Raji (cell line): ENCODE measurements around the gene ARMC2.

Experiments
- POLR2A ChIP-seq: IDR thresholded peaks from 2 replicates; pipeline ENCODE4 v1.6.1; 2011; ENCODE audit warnings: low read depth, low read length, control low read depth; ENCODE audit not compliant: insufficient read depth

The ARMC2 gene

DNA sequence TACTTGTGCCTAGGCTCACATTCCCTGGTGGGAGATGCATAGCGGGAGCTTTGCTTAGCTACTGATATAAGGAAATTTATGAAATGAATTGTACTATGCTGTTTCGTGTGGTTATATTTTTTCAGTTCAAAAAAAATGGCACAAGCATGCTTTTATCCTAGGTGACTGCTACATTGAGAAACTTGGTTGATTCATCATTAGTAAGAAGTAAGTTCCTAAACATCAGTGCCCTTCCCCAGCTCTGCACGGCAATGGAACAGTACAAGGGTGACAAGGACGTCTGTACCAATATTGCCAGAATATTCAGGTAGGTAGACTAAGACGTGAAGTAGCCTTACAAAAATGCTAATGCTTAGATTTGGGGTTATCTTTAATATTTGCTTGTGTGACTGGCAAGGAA, 79.7 kb downstream of the ARMC2 start:
- TF ChIP-seq POLR2A, result no peak

DNA sequence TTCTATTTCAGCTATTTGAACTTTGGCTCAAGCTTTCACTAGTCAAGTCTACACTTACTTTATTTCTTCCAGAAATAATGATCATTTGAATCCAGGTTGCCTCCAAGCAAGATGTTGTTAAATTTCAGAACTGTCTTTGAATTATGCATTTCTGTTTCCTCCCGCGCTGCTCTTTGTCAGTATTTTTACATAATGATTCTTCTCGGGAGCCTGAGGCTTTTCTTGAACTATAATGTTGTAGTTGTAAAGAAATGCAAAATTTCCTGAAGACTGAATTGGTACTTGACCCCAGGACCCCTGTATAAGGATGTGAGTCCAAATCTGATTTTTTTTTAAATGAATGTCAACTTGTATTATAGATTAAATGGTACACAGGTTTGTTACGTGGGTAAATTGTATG, 80.4 kb downstream of the ARMC2 start:
- TF ChIP-seq POLR2A, result no peak

DNA sequence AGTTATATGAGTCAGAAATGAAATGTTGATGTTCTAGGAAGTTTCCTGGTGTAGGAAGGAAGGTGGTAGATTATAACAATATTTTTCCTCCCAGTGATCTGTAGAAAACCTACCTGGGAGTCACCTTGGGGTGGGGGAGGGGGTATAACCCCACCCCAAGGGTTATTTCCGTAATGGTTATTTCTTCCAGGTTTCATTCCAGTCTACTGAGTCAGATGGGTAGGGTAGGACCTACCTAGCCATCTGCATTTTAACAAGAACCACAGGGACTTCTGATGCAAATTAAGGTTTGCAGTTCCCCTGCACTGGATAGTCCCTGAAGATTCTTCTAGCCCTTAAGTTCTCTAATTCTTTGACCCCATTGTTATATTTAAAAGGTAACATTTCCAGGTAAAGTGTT, 88.9 kb downstream of the ARMC2 start:
- no peak for TF ChIP-seq POLR2A

DNA sequence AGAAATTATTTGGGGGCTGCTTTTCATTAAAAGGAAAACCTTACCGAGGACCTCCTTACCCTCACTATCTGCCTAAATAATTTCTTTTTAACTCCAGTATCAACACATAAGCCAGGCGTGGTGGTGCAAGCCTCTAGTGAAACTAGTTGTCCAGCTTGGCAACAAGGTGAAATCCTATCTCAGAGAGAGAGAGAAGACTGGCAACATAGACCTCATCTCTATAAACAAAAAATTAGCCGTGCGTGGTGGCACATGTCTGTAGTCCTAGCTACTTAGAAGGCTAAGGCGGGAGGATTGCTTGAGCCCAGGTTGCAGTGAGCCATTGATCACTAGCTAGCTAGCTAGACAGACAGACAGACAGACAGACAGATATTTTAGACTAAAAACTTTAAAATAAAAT, 92.5 kb downstream of the ARMC2 start:
- TF ChIP-seq POLR2A, result no peak

DNA sequence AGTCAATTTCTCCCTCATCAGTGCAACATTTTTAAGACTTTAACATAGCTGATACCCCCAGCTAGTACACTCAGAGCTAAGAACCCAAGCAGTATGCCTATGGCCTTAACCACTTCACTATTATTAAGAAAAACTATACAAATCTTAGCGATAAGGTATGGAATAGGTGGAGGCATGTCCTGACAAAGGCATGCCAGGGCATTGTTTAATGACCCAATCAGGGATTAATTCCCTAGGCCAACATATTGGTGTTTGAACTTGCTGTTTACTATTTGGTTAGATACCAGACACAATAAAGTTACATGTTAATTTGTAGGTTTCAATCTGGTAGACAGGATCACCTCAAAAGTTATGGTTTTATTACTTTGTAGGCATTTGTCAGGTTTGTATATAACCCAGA, 93.1 kb downstream of the ARMC2 start:
- TF ChIP-seq POLR2A, result no peak

DNA sequence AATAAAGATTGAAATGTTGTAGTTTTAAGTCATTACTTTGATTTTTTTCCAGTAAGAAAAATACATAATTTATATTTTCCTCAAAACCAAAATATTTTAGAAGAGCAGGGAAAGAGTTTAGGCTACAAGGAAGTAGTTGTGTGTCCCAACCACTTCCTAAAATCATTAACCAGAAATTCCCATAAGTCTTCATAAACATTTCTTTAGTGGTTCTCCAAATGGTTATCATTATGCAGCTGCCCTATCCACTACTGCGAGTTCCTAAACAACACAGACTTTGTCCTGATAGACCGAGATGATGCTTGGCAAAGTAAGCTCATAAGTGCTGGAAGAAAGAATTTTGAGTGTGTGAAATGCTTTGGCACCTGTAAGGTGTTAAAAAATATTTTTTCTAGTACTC, 93.6 kb downstream of the ARMC2 start:
- no peak for TF ChIP-seq POLR2A

DNA sequence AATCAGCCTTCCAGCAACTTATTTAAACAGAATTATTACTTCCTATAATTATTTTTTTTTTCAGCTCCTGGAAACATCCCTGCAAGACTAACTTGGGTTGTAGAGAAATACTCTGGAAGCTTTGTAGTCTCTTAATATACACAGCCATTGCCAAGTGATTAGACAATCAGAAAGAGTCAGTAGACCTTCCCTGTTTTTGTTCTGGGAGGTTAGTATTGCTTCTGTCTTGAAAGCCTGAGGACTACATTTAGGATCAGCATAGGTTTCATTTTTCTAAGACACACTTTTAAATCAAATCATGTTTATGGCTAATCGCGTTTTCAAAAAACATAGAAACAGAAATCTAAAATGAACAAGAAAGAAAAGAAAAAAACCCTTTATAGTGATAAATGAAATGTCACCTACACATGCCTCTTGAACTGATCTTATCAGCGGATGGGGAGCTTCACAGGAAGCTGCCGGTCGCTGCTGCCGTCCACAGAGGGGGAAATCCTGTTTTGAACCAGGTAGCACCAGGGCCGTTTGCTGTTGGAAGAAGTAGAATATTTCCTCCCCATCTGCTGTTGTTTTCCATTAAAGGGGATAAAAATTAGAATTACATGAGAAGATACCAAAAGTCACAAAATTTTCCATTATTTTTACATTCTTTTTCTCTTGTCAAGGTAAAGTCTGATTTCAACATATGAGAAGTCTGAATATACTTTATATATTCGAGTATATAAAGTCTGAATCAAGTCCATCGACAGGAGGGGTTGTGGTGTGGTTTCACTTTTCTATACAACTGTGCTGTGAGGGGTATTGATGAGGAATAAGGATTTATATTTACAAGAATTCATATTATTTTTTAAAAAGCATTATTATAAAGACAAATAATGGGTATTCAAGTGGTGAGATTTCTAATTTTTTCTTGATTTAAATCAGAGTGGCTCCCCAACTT, 94.6 kb downstream of the ARMC2 start:
- no peak for TF ChIP-seq POLR2A

DNA sequence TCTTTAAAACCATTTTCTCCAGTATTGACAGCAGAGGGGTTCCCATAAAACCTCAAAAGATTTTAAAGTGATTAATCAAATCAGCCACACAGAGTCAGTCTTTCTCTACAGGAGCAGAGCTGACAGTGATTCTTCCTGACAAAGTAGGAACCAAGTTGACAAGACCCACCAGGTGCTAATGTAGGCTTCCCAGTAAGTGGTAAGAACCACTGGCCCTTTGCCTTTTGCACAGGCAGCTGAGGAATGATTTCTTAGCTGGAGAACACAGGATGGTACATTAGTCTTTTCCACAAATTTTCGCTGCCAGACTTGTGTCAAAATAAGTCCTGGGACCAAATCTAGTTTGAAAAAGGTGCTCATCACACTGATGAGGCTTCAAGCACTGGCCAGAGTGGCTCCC, 95.8 kb downstream of the ARMC2 start:
- TF ChIP-seq POLR2A, result no peak

DNA sequence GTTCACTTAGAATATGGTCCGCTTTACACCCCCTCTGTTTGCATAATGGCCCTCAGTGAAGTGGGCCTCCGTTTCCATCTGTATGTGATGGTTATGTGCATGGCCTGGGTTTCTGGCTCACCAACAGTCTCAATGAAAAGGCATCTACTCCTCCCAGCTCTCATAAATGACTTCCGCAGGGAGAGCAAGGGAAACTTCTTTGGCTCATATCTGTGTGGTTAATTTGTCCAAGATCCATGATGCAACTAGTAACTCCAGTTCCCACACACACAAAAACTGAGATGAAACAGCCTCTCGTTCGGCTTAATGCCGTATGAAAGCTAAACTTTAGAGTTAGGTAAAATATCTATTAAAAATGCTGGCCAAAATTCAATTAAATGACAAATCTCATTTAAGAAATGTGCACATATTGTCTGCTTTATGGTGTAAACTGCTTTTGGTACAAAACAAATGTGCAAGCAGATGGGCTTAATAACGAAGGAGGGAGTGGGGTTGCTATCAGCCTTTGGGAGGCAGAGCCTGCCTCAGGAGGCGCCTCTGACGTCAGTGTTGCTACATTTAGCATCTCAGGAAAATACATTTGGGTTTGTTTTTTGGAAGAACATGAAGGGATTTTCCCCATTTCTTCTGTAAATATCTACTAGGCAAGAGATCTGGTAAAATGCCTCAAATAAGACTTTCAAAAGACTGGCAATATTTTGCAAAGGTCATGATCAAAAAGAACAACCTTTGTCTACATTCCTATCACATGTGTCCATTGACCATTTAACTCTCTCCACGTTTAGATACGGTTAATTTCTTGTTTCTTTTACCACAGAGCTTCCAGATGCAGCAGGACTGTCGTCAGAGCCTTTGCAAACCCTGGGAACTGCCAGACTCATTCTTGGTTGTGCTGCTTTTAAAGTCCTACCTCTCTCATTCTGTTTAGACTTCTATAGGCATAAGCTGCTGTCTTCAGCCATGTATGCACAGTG, 96.8 kb downstream of the ARMC2 start:
- no peak for TF ChIP-seq POLR2A

DNA sequence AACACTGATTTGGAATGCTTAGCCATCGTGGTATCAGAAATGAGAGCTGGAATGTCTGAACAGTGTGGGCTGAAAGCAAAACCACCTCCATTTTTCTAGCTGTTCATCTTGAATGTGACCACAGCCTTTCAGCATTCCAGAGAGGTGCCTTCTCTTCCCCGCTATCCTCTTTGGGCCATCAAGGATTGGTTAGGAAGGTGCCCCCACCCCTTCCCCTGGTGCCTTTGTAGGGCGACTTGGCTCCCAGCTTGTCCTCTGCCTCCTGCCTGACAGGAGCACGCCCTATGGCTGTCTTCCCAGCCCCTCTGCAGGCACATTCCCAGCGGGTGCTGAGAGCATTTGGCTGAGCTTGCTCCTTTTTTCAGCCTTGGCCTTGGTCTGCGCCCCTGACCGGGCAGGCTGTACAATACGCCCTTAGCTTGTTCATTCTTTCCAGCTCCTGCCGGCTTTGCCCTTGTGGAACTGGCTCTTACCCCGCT, 97.5 kb downstream of the ARMC2 start:
- no peak for TF ChIP-seq POLR2A

DNA sequence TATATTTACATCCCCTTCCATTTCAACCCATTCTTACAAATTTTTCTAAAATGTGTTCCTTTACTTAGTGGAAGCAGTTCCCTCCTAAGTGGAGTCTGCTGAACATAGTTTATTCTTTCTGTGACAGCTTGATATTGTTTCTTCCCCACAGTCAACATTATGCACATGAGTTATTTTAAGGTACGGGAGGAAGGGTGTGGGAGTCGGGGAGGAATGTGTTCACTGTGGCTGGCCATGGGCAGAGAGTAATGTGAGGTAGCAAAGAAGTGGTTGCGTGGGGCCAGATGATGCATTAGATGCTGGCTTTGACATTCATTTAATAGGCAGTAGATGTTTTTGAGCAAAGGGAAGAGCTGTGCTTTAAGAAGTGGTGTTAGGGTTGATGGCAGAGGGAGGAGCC, 98.5 kb downstream of the ARMC2 start:
- TF ChIP-seq POLR2A, result no peak

DNA sequence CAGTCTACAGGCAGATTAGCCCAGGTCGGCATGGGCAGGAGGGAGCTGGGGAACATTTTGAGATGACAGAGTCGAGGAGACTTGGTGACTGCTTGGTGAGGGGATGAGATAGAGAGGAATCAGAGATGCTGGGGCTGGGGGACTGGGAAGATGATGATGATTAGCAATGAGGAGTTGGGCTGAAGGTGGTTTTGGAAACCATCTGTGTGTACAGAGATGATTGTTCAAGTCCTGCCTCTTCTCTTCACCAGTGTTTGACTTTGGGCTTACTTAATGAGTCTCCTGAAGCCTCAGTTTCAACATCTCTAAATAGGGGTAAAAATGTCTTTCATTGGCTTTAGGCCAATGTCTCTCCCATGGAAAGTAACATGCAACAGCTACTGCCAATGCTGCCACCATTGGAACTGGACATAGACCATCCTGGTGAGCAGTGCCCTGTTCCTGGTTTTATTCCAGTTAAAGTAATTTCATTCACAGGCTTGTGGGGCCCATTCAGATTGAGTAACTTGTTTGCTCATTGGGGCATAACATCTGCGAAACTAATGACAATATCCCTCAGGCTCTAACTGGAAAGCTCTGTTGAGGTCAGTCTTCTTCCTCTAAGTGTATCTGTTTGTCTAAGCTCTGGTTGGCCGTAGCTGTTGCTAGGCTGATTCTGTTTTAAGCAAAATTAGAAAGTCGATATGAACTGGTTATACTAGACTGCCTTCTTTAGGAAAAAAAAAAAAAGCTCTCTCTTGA, 99.1 kb downstream of the ARMC2 start:
- TF ChIP-seq POLR2A, result no peak

DNA sequence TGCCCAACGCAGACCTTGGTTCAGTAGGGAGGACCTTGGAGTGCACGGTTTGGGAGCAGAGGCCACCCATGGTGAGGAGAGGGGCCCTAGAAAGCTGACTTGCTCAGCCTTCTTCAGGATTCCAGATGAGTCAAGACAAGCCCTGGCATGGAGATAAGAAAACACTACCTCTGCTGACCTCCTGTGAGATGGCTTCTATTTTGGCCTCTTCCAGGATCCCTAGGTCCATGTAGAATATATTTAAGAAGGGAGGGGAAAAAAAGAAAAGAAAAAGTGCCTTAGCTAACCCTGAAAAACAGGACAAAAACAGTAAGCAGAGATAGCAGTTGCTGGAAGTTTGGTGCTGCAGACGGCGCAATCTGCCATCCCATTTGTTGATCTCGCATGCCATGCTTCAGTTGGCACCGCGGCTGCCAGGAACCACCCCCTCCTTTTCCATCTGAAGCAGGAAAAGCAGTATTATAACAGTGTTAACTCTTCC, 100.0 kb downstream of the ARMC2 start:
- no peak for TF ChIP-seq POLR2A

DNA sequence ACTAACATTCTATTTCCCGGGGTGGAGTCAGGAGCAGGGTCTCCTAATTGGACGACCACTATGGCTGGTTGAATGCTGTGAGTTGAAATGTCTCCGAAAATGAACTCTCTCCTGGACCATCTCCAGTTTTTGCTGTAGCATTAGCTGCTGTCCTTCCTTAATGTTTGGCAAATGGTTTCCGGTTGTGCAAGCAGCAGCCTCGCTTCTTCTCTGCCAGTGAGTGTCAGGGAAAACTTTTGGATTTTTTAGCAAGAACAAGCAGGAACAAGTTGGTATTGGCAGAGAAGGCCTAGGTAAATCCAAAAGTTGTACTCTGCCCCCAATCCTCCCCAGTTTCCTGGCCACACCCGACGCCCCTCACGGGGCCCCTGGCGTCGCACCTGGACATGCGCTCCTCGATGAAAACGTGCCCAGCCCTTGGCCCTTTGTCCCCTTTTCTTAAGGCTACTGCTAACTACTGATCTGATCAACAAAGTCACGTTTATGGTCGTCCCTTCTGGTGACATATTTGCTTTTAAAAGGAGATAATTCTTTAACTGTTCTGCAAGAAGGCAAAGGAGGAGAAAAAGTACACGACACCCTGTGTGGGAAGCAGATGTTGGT, 103.2 kb downstream of the ARMC2 start:
- TF ChIP-seq POLR2A, result no peak
